ENCODE data around the gene LLCFC1.

Gene LLCFC1

GRCh38 chr7:142942746-142943145 is 3.5 kb downstream of the LLCFC1 start:
- Histone ChIP-seq H3K4me2 (no peak overlapping the region), H3K4me1 (ENCODE audit: low read depth, poor library complexity, severe bottlenecking) (no peaks in the 10 kb centered on the region), H4K20me1 (ENCODE audit: insufficient read depth) (no peaks in the 10 kb centered on the region), H3K79me2 (ENCODE audit: insufficient read depth, low read depth) (no peaks in the 10 kb centered on the region), H2AFZ (ENCODE audit: low read depth) (no peak overlapping the region), H3K4me3 (IDR thresholded peaks at IDR 0.05; ENCODE audit: insufficient read depth, low read depth, low read length) (no peak overlapping the region), H3K27ac (no peak overlapping the region), H3K9ac (no peak overlapping the region), H3K27me3 (ENCODE audit: insufficient read depth, low read depth) (no peaks in the 10 kb centered on the region), H3K36me3 (ENCODE audit: insufficient read depth) (no peaks in the 10 kb centered on the region)
- no peak for TF ChIP-seq CTCF (conservative IDR thresholded peaks at IDR 0.05; ENCODE audit: low read depth, low read length)

- Histone ChIP-seq H3K9ac (no peak overlapping the region), H3K4me3 (IDR thresholded peaks at IDR 0.05; ENCODE audit: insufficient read depth, low read depth, low read length) (no peak overlapping the region), H3K4me1 (ENCODE audit: low read depth, poor library complexity, severe bottlenecking) (no peaks in the 10 kb centered on the region), H3K27me3 (ENCODE audit: insufficient read depth, low read depth) (no peaks in the 10 kb centered on the region), H3K79me2 (ENCODE audit: insufficient read depth, low read depth) (no peaks in the 10 kb centered on the region), H4K20me1 (ENCODE audit: insufficient read depth) (no peaks in the 10 kb centered on the region), H3K4me2 (no peak overlapping the region), H2AFZ (ENCODE audit: low read depth) (no peak overlapping the region), H3K27ac (no peak overlapping the region), H3K36me3 (ENCODE audit: insufficient read depth) (no peaks in the 10 kb centered on the region)
- TF ChIP-seq CTCF (conservative IDR thresholded peaks at IDR 0.05; ENCODE audit: low read depth, low read length), result no peak
Measured at GRCh38 chr7:142943706-142944268, 4.5 kb downstream of the LLCFC1 start.

- Histone ChIP-seq H3K27ac (no peak overlapping the region), H4K20me1 (ENCODE audit: insufficient read depth) (no peaks in the 10 kb centered on the region), H3K36me3 (ENCODE audit: insufficient read depth) (no peaks in the 10 kb centered on the region), H2AFZ (ENCODE audit: low read depth) (no peak overlapping the region), H3K4me2 (no peak overlapping the region), H3K27me3 (ENCODE audit: insufficient read depth, low read depth) (no peaks in the 10 kb centered on the region), H3K79me2 (ENCODE audit: insufficient read depth, low read depth) (no peaks in the 10 kb centered on the region), H3K4me3 (IDR thresholded peaks at IDR 0.05; ENCODE audit: insufficient read depth, low read depth, low read length) (no peak overlapping the region), H3K4me1 (ENCODE audit: low read depth, poor library complexity, severe bottlenecking) (no peaks in the 10 kb centered on the region), H3K9ac (no peak overlapping the region)
- no peak for TF ChIP-seq CTCF (conservative IDR thresholded peaks at IDR 0.05; ENCODE audit: low read depth, low read length)
Measured at GRCh38 chr7:142945001-142945400, 5.7 kb downstream of the LLCFC1 start.

GRCh38 chr7:142948603-142949002 is 9.3 kb downstream of the LLCFC1 start:
- Histone ChIP-seq H2AFZ (ENCODE audit: low read depth) (no peak overlapping the region), H4K20me1 (ENCODE audit: insufficient read depth) (no peaks in the 10 kb centered on the region), H3K9ac (no peak overlapping the region), H3K79me2 (ENCODE audit: insufficient read depth, low read depth) (no peaks in the 10 kb centered on the region), H3K4me2 (no peak overlapping the region), H3K4me3 (IDR thresholded peaks at IDR 0.05; ENCODE audit: insufficient read depth, low read depth, low read length) (no peak overlapping the region), H3K36me3 (ENCODE audit: insufficient read depth) (no peaks in the 10 kb centered on the region), H3K4me1 (ENCODE audit: low read depth, poor library complexity, severe bottlenecking) (no peaks in the 10 kb centered on the region), H3K27me3 (ENCODE audit: insufficient read depth, low read depth) (no peaks in the 10 kb centered on the region), H3K27ac (no peak overlapping the region)
- no peak for TF ChIP-seq CTCF (conservative IDR thresholded peaks at IDR 0.05; ENCODE audit: low read depth, low read length)
